SJCRH30 (cell line): ENCODE measurements around the gene SKP1. TPM values are rescaled to one million over a fixed set of nuclear protein-coding genes. Genes with fewer than 3 reads are reported as not detected.

Experiments
- DNase-seq, 2 experiments: peaks; one replicate each; pipeline ENCODE4 v3.0.0-alpha.2; 2015 to 2020
- H3K27ac ChIP-seq: fragments of 250-450 bp; sonication (Bioruptor Pico); 2 replicates; pipeline ENCODE4 v1.5.1; 2020; ENCODE audit warnings: mild to moderate bottlenecking, moderate library complexity
- H3K27me3 ChIP-seq: fragments of 250-450 bp; sonication (Bioruptor Pico); 2 replicates; pipeline ENCODE4 v1.5.1; 2020; ENCODE audit warnings: mild to moderate bottlenecking, moderate library complexity
- H3K36me3 ChIP-seq: fragments of 250-450 bp; sonication (Bioruptor Pico); 2 replicates; pipeline ENCODE4 v1.5.1; 2020; ENCODE audit warnings: mild to moderate bottlenecking, moderate library complexity
- H3K4me1 ChIP-seq: fragments of 250-450 bp; sonication (Bioruptor Pico); 2 replicates; pipeline ENCODE4 v1.5.1; 2020; ENCODE audit warnings: mild to moderate bottlenecking, moderate library complexity
- H3K4me3 ChIP-seq: fragments of 250-450 bp; sonication (Bioruptor Pico); 2 replicates; pipeline ENCODE4 v1.5.1; 2020; ENCODE audit warnings: mild to moderate bottlenecking, moderate library complexity
- H3K9me3 ChIP-seq: fragments of 250-450 bp; sonication (Bioruptor Pico); replicated peaks from 2 replicates; pipeline ENCODE4 v1.5.1; 2020; ENCODE audit warnings: mild to moderate bottlenecking, moderate library complexity
- total RNA-seq: library from RNA; depleted of rRNA; stranded (reverse); fragments of >200 nt; shearing (Covaris generic); gene quantifications from 2 replicates; pipeline ENCODE4 v1.2.3, GENCODE V29; 2014

Gene SKP1
- total RNA-seq, 1 experiment from 2014 or later: 631 TPM

DNA sequence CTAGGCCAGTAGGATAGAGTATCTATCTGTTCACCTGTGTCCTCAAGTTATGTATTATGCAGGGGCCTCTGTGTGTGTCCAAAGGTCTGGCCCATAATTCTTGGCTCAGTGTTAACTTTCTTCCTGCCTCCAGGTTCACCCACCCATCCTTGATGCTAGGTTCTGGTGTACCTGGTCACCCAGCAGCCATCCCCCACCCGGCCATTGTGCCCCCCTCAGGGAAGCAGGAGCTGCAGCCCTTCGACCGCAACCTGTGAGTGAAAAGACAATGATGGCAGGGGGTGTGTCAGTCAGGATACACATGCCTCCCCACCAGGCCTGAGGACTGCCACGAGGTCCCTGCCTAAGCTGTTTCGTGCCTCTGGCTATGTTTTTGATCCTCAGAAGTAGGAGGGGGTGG is 34.7 kb downstream of the SKP1 start:
- Histone ChIP-seq H3K9me3 (no peaks in the 10 kb centered on the region), H3K27me3 (no peaks in the 10 kb centered on the region), H3K4me1 (peaks cover 5% of the 10 kb centered on the region; the same call in 1 of the 2 replicates), H3K36me3 (peaks cover 26% of the 10 kb centered on the region), H3K27ac (no peak overlapping the region), H3K4me3 (no peak overlapping the region)
- no peak for DNase-seq

DNA sequence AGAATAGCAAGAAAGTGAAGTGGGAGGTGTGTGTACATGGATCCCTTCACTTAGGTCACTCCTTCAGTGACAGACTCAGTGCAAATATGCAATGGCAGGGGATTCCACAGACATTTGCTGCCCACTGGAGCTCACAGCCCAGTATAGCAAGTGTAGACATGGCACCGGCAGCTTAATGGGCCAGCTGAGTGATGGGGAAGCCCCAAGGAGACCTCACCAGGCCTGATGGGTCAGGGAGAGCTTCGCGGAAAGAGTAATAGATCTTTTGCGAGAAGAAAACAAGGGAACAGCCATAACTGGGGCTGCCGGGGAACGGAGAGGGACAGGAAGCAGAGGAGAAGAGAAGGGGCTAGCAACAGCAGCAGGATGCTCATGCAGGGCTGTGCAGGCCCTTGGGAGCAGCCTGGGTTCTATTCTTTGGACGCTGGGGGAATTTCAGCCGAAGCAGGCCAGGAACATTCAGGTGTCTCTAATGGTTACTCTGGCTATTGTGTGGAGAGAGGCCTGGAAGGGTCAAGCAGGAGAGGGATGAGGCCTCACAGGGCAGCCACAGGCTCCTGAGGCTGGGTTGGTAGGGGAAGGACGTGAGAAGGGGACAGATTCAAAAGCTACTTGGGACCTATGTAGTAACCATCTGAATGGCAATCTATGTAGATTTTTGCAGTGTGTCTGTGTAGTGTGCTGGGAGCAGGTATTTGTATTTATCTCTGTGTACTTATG is 35.3 kb downstream of the SKP1 start:
- DNase-seq: no peak
- Histone ChIP-seq H3K27ac (no peak overlapping the region), H3K4me1 (peaks cover 5% of the 10 kb centered on the region; the same call in 1 of the 2 replicates), H3K27me3 (no peaks in the 10 kb centered on the region), H3K9me3 (no peaks in the 10 kb centered on the region), H3K36me3 (peaks cover 29% of the 10 kb centered on the region), H3K4me3 (no peak overlapping the region)

DNA sequence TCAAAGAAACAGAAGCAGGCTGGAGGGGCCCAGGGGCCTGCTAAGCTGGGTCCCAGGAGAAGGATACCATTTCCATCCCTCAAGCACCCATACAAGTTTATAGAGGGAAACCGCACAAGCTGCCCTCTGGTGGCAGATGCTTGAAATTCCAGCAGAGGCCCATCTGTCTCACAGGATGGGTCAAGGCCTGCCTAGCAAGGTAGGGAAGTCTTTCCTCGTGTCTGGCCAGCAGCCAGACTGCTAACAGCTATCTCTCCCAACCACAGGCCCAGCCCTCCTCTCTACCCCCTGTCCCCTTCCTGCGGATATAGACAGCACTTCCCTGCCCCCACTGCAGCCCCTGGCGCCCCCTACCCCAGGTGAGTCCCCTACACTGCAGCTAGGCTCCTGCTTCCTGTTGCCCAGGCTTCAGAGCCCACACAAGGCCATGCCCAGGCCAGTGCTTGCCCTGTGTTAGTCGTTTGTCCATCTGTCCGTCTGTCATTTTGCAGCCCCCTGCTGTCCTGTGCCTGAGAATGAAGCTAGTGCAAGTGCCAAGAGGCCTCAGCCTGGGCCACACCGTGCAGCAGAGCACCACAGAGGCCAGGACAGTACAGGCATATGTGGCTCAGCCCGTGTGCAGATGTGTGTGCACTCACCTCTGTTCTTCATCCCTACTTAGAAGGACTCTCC is 36.1 kb downstream of the SKP1 start:
- Histone ChIP-seq H3K4me1 (peaks cover 5% of the 10 kb centered on the region; the same call in 1 of the 2 replicates), H3K36me3 (peaks cover 27% of the 10 kb centered on the region), H3K27ac (no peak overlapping the region), H3K27me3 (no peaks in the 10 kb centered on the region), H3K4me3 (no peak overlapping the region), H3K9me3 (no peaks in the 10 kb centered on the region)
- DNase-seq: peak; percentile 73 to 87

DNA sequence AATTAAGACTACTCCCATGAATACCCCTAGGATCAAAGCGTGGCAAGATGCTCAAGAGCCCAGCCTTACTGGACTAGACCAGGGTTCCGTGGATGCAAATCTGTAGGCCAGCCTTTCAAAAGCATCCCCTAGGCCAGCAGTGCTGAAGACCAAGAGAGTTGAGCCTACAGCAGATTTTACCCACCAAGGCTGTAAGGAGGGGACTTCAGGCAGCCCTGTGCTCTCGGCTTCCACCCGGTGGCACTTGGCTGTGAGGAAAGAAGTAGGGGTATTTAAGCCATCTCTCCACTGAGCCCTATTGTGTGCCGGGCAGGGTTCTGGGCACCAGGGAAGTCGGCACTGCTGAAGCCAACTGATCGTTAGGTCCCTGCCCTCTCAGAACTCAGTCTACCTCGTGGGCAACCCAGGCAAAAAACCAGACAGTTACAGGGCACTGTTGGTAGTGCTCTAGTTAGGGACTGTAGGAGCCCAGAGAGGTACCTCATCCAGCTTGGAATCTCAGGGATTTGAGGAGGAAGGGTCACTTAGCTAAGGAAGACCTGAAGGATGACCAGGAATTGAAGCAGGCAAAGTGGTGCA is 36.8 kb downstream of the SKP1 start:
- H3K27ac ChIP-seq: no peak overlapping the region
- H3K4me3 ChIP-seq: no peak overlapping the region
- peaks cover 21% of the 10 kb centered on the region for H3K36me3 ChIP-seq
- no peak for DNase-seq
- H3K4me1 ChIP-seq: peaks cover 5% of the 10 kb centered on the region; the same call in 1 of the 2 replicates
- no peaks in the 10 kb centered on the region for H3K27me3 ChIP-seq
- H3K9me3 ChIP-seq: no peaks in the 10 kb centered on the region

DNA sequence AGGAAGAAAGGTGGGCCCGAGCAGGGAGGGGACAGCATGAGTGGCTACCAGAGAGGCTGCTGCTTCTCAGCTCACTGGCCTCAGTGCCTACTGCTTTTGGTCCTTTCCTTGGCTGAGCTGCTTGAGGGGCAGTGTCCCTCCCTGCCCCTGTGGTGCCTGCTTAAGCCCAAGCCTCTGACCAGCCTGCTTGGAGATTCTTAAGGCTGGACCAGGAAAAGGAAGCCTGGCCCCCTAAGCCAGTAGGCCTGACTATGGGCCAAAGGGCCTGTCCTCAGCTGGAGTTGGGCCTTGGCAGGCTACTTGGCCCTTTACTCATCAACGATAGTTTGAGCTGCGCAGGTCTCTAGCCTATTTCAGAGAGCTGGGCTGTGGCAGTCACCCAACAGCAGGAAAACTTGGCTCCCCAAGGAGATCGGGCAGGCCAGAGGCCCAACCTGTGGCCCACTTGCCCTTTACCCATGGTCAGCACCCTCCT is 37.3 kb downstream of the SKP1 start:
- H3K4me3 ChIP-seq: no peak overlapping the region
- H3K27me3 ChIP-seq: no peaks in the 10 kb centered on the region
- DNase-seq: no peak
- no peaks in the 10 kb centered on the region for H3K9me3 ChIP-seq
- H3K27ac ChIP-seq: no peak overlapping the region
- peaks cover 5% of the 10 kb centered on the region; the same call in 1 of the 2 replicates for H3K4me1 ChIP-seq
- H3K36me3 ChIP-seq: peaks cover 21% of the 10 kb centered on the region

DNA sequence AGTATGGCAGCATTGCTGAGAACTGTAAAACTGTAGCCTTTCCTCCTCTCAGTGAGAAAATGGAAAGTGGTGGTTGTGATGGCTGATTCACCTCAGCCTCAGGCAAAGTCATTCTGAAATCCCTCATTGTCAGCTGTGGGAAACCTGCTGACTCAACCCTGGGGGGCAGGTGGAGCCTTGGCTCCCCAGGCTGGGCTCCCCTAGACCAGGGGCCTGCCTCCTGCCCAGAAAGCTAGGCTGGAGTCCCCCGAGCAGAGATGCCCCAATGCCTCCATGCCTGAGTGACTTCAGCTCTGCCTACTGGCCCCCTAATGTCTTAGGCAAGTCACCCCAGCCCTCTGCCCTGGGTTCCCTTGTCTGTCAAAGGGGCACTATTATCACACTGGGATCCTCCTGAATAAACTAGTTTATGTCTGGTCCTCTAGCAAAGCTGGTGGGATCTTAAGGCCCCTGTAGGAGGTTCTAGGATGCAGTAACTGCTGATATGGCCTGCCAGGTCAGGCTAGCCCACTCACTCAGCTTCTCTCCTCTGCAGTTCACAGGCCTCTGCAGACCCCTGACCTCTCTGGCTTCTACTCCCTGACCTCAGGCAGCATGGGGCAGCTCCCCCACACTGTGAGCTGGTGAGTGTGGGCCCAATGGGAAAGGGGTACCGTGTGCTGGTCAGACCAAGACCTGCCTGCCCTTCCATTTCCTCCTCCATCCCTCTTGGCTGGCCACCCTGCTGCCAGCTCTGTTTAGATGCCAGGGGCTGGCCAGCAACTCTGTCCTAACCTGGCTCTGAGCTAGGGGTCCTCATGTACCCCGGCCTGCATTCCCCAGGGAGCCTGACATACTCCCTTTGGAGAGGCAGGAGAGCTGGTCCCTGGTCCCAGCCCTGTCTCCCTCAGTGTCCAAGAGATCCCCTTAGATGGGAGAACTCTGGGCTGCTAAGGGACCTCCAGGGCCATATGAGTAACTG is 38.1 kb downstream of the SKP1 start:
- Histone ChIP-seq H3K27me3 (no peaks in the 10 kb centered on the region), H3K9me3 (no peaks in the 10 kb centered on the region), H3K36me3 (peaks cover 22% of the 10 kb centered on the region), H3K4me1 (peaks cover 5% of the 10 kb centered on the region; the same call in 1 of the 2 replicates), H3K4me3 (no peak overlapping the region), H3K27ac (no peak overlapping the region; the same call in 1 of the 2 replicates)
- DNase-seq: no peak

DNA sequence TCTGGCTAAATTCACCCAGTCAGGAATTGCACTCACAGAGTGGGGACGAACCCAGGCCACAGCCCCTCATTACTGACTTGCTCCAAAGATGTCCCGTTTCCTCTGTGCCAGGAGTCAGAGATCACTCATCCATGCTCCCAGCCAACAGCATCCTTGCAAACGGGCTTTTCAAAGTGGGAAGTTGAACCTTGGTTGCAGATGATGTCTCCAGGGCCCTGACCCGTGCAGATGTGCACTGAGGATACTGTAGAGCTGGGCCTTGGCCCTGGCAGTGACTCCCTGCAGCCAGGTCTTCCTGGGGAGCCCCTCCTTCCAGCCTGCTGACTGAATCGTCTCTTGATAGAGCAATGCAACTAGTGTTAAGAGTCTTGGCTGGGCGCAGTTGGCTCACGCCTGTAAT is 40.0 kb downstream of the SKP1 start:
- Histone ChIP-seq H3K27me3 (no peaks in the 10 kb centered on the region), H3K4me3 (no peak overlapping the region), H3K36me3 (peaks cover 22% of the 10 kb centered on the region), H3K9me3 (no peaks in the 10 kb centered on the region), H3K4me1 (peaks cover 5% of the 10 kb centered on the region; the same call in 1 of the 2 replicates), H3K27ac (no peak overlapping the region)
- no peak for DNase-seq

DNA sequence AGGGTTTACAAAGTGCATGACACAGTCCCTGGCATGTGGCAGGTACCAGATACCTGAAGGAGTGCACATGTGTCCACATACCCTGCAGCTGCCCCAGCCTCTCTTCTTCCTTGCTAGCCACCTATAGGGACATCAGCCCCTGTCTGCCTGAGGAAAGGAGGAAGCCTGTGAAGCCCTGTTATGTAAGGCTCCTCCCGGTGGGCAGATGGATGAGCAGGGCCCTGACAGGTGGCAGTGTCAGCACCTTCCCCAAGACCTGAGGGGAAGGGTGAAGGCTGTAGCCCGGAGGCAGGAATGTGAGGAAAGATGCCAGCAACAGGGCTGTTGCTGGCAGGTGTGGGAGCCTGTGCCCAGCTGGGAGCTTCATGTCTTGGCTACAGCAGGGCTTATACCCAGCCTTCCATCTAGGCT is 40.5 kb downstream of the SKP1 start:
- H3K9me3 ChIP-seq: no peaks in the 10 kb centered on the region
- no peak overlapping the region for H3K4me3 ChIP-seq
- peaks cover 5% of the 10 kb centered on the region; the same call in 1 of the 2 replicates for H3K4me1 ChIP-seq
- no peak overlapping the region for H3K27ac ChIP-seq
- H3K36me3 ChIP-seq: peaks cover 22% of the 10 kb centered on the region
- no peaks in the 10 kb centered on the region for H3K27me3 ChIP-seq
- no peak for DNase-seq

DNA sequence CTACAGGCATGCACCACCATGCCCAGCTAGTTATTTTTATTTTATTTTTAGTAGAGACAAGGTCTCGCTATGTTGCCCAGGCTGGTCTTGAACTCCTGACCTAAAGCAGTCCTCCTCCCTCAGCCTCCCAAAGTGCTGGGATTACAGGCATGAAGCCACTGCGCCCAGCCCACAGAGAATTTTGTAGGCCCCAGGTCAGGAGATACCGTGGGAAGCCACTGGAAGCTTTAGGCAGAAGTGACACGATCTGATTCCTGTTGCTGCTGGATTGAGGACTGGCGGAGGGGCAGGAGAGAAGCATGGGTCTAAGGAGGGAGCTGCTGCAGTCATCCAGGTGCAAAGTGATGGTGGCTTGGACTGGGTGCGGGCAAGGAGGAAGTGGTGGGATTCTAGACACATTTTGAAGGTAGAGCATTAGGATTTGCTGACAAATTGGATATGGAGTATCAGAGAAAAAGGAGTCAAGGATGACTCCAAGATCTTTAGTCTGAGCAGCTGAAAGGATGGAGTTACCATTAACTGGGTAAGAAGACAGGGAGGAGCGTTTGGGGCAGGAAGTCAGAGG is 41.6 kb downstream of the SKP1 start:
- DNase-seq: no peak
- H3K27me3 ChIP-seq: no peaks in the 10 kb centered on the region
- peaks cover 22% of the 10 kb centered on the region for H3K36me3 ChIP-seq
- no peaks in the 10 kb centered on the region for H3K9me3 ChIP-seq
- H3K4me1 ChIP-seq: peaks cover 5% of the 10 kb centered on the region; the same call in 1 of the 2 replicates
- H3K4me3 ChIP-seq: no peak overlapping the region
- H3K27ac ChIP-seq: no peak overlapping the region

DNA sequence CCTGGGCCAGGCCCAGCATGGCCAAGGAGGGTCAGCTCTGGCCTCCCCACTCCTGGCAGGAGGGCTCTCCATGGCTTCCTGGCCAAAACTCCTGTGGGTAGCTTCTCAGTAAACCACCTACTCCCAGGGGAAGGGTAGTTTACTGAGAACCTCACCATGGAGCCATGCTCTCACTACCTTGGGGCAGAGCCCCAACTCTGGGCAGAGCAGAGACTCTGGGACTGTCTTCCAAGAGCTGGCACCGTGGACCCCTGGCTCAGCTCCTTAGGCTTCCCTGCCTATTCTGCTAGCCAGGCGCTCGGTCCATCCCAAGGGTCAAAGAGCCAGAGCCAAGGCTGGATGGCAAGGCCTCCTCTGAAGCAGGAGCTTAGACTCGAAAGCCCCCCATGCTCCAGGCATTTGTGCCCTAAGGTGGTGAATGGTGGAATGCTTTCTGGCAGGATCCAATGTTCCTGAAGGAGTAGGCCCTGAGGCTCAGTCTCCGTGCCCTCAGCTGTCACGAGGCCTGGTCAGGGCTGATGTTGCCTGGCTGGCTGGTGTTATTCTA is 42.7 kb downstream of the SKP1 start:
- H3K4me1 ChIP-seq: peaks cover 5% of the 10 kb centered on the region; the same call in 1 of the 2 replicates
- H3K4me3 ChIP-seq: no peak overlapping the region
- peaks cover 17% of the 10 kb centered on the region for H3K36me3 ChIP-seq
- H3K27ac ChIP-seq: no peak overlapping the region
- no peaks in the 10 kb centered on the region for H3K27me3 ChIP-seq
- no peak for DNase-seq
- no peaks in the 10 kb centered on the region for H3K9me3 ChIP-seq

DNA sequence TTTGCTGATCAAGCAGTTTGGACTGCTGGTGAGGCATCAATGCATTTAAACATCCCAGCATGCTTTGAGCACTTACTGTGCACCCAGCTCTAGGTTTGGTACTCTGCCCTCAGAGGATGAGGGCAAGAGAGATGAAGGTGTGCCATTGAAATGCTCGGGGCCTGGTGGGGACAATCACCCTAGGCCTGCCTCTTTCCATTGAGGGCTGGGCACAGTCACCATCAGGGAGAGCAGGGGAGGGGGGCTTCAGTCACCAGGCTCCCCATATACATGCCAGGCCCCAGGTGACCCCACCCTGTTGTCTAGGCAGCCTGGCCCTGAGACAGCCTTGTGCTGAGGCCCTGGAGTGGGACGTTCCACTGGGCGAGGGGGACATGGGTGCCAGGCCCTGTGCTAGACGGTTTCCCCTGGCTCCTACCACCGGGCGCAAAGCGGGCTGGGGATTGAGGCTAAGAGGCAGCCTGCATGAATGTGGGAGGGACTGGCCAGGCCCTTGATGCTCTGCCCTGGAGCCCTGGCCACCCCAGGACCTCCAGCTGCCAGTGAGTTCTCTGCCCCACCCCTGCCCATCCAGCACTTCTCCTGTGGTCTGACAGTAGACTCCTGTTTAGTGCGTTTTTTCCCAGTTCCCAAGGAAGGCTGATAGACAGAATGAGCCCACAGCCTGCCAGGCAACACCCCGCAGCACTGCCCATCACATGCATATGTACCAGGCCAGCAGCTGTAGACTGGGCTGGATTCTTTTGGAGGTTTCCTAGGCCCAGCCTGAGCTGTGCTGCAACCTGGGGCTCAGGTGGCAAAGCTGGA is 43.4 kb downstream of the SKP1 start:
- Histone ChIP-seq H3K4me1 (peaks cover 2% of the 10 kb centered on the region; the same call in 1 of the 2 replicates), H3K27me3 (no peaks in the 10 kb centered on the region), H3K9me3 (no peaks in the 10 kb centered on the region), H3K4me3 (no peak overlapping the region), H3K27ac (no peak overlapping the region), H3K36me3 (peaks cover 14% of the 10 kb centered on the region)
- no peak for DNase-seq

DNA sequence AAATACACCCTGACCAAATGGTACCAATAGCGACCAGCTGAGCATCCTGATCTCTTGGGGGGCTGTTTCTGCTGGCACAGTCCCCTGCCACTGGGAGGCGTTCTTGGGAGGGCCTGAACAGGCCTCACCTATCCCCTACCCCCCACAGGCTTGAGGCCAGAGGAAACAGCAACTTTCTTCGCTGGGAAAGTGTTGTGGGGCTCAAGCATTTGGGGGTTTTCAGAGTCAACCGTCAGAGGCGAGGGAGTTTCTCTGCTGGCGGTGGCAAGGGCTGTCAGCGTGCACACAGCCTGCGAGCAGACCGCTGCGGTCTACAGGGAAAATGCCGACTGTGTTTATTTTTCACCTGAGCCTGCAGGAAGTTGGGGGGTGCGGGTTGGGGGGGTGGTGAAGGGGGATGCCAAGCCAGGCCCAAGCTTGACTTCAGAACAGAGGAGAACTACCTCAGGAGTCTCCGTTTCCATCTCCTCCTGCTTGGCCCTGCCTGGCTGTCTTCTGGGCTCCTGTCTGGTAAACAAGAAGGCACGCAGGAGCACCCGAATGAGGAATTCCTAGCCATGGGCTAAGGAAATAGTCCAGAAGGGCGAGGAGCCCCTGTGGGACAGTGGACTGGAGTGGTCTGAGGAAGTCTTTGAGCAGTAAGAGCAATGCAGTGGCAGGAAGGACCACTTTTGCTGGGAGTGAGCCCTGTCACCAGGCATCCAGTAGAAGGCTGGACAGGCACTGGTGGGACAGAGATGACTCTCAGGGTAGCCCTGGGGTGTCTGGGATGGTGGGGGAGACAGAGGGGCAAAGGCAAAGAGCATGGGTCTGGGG is 44.2 kb downstream of the SKP1 start:
- peaks cover 14% of the 10 kb centered on the region for H3K36me3 ChIP-seq
- no peaks in the 10 kb centered on the region for H3K9me3 ChIP-seq
- no peak overlapping the region for H3K4me3 ChIP-seq
- H3K27me3 ChIP-seq: no peaks in the 10 kb centered on the region
- DNase-seq: no peak
- H3K27ac ChIP-seq: no peak overlapping the region
- no peaks in the 10 kb centered on the region for H3K4me1 ChIP-seq
